Measurements from ENCODE around the gene SLAIN1. TPM values are rescaled to one million over a fixed set of nuclear protein-coding genes. Genes with fewer than 3 reads are reported as not detected.

SLAIN1 gene
- total RNA-seq, 1 experiment from 2014 or later, result 3.5 TPM

DNA sequence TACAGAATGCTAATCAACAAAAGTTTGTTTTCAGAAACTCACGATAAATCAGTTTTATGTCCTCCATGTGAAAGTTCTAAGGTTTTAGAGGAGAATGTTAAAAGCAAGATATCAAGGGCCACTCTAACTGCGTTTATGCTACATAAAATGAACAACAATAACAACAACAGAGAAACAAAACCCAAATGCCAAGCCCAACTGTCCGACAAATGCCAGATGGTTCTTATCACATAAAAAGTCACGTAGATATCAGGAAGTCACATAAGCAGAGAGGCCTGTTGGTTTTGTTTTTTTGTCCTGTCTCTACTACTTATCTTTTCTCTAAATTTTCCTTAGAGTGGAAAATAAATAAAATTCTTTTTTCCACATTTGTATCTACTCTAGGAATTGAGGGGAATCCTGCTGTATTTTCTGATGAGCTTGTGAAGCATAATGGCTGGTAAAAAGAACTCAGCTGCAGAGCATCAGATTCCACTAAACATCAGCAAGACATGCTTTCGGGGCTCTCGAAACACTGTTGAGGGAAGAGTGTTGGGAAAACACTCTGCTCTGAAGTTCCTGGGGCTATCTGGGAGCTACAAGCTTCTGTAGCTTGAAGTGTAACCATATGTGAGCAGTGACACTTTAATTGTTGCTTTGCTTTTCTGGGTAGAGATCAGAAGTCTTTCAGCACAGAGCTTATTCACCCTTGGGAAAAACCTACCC, 110.1 kb downstream of the SLAIN1 start:
- DNase-seq, result no peak
- Mint-ChIP-seq H3K36me3 (ENCODE audit: insufficient read depth, unreplicated experiment) (no peaks in the 10 kb centered on the region), H3K4me1 (ENCODE audit: low read depth, unreplicated experiment) (no peaks in the 10 kb centered on the region), H3K27me3 (ENCODE audit: insufficient read depth, unreplicated experiment) (peaks cover 8% of the 10 kb centered on the region), H3K4me3 (ENCODE audit: unreplicated experiment) (no peak overlapping the region), H3K9me3 (ENCODE audit: unreplicated experiment) (no peaks in the 10 kb centered on the region), H3K27ac (ENCODE audit: unreplicated experiment) (no peak overlapping the region)
- intact Hi-C loops (cut with micrococcal nuclease; ENCODE audit: unreplicated experiment), result no loop called here
- no peak overlapping the region for H3K4me3 ChIP-seq (ENCODE audit: low read depth, low read length)
- no peaks in the 10 kb centered on the region for H3K36me3 ChIP-seq (ENCODE audit: control insufficient read depth, insufficient read depth, low read length)
- BruUV-seq (replicated peaks), result no TSS peak
- ChIA-PET POLR2A (no interaction called here), CTCF (no interaction called here)
- H3K27me3 ChIP-seq (replicated peaks; ENCODE audit: control insufficient read depth, insufficient read depth, low read length), result no peaks in the 10 kb centered on the region
- H3K9me3 ChIP-seq, result no peaks in the 10 kb centered on the region
- peaks cover 10% of the 10 kb centered on the region for H3K4me1 ChIP-seq
- TF ChIP-seq, protein P1, sequence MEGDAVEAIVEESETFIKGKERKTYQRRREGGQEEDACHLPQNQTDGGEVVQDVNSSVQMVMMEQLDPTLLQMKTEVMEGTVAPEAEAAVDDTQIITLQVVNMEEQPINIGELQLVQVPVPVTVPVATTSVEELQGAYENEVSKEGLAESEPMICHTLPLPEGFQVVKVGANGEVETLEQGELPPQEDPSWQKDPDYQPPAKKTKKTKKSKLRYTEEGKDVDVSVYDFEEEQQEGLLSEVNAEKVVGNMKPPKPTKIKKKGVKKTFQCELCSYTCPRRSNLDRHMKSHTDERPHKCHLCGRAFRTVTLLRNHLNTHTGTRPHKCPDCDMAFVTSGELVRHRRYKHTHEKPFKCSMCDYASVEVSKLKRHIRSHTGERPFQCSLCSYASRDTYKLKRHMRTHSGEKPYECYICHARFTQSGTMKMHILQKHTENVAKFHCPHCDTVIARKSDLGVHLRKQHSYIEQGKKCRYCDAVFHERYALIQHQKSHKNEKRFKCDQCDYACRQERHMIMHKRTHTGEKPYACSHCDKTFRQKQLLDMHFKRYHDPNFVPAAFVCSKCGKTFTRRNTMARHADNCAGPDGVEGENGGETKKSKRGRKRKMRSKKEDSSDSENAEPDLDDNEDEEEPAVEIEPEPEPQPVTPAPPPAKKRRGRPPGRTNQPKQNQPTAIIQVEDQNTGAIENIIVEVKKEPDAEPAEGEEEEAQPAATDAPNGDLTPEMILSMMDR (IDR thresholded peaks at IDR 0.05; ENCODE audit: insufficient read depth in 1 of 2, low read depth in 1 of 2, low read length in 1 of 2, severe bottlenecking in 1 of 2, unreplicated experiment in 1 of 2), result no peak

DNA sequence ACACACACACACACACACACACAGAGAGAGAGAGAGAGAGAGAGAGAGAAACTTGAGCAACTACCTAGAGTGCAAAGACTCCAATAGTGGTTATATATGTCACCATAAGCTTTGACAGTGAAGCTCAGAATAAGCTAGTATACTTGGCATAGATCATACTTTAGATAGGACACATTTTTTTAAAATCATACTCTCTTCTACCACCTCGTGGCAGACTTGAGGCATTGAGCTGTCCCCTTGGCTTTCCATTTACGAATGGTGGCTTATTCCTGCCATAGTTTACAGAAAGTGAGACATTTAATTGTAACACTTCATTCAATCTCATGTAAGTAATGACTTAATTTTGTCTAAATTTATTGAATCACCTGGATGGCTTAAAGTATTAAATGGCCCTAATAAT, 112.9 kb downstream of the SLAIN1 start:
- Histone ChIP-seq H3K27me3 (replicated peaks; ENCODE audit: control insufficient read depth, insufficient read depth, low read length) (no peaks in the 10 kb centered on the region), H3K4me1 (peaks cover 10% of the 10 kb centered on the region), H3K9me3 (no peaks in the 10 kb centered on the region), H3K4me3 (ENCODE audit: low read depth, low read length) (no peak overlapping the region), H3K36me3 (ENCODE audit: control insufficient read depth, insufficient read depth, low read length) (no peaks in the 10 kb centered on the region)
- ChIA-PET POLR2A (no interaction called here), CTCF (no interaction called here)
- DNase-seq, result no peak
- Mint-ChIP-seq H3K36me3 (ENCODE audit: insufficient read depth, unreplicated experiment) (no peaks in the 10 kb centered on the region), H3K27ac (ENCODE audit: unreplicated experiment) (no peak overlapping the region), H3K4me1 (ENCODE audit: low read depth, unreplicated experiment) (no peaks in the 10 kb centered on the region), H3K27me3 (ENCODE audit: insufficient read depth, unreplicated experiment) (peaks cover 7% of the 10 kb centered on the region), H3K4me3 (ENCODE audit: unreplicated experiment) (no peak overlapping the region), H3K9me3 (ENCODE audit: unreplicated experiment) (no peaks in the 10 kb centered on the region)
- intact Hi-C loops (cut with micrococcal nuclease; ENCODE audit: unreplicated experiment), result loop anchor here (1.0 to 5.0 kb wide), 3 partner anchors 30 to 937 kb away; no protein-coding TSS in a partner anchor
- no TSS peak for BruUV-seq (replicated peaks)
- TF ChIP-seq, protein P1 (IDR thresholded peaks at IDR 0.05; ENCODE audit: insufficient read depth in 1 of 2, low read depth in 1 of 2, low read length in 1 of 2, severe bottlenecking in 1 of 2, unreplicated experiment in 1 of 2), result peak in 1 of 2 experiments; percentile 4

DNA sequence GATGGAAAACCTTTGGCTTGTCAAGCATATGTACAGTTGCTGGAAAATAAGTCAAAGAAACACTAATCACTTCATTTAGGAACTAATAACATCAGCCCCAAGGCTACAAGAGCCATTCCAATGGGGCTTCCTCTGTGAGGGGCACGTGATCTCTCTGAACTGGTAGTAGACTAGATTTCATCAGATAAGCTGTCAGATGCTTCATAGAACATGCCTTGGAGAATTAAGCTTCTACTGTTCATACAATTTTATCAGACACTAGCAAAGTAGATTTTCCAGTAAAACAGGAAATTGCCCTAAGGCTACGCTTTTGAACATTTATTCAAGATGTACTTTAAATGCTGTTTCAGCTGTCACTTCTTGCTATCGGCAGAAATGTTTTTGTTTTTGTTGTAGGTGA, 113.4 kb downstream of the SLAIN1 start:
- Mint-ChIP-seq H3K27ac (ENCODE audit: unreplicated experiment) (no peak overlapping the region), H3K36me3 (ENCODE audit: insufficient read depth, unreplicated experiment) (no peaks in the 10 kb centered on the region), H3K4me1 (ENCODE audit: low read depth, unreplicated experiment) (no peaks in the 10 kb centered on the region), H3K4me3 (ENCODE audit: unreplicated experiment) (no peak overlapping the region), H3K9me3 (ENCODE audit: unreplicated experiment) (no peaks in the 10 kb centered on the region), H3K27me3 (ENCODE audit: insufficient read depth, unreplicated experiment) (peaks cover 10% of the 10 kb centered on the region)
- intact Hi-C loops (cut with micrococcal nuclease; ENCODE audit: unreplicated experiment), result loop anchor here (1.0 to 5.0 kb wide), 3 partner anchors 30 to 936 kb away; no protein-coding TSS in a partner anchor
- Histone ChIP-seq H3K4me3 (ENCODE audit: low read depth, low read length) (no peak overlapping the region), H3K36me3 (ENCODE audit: control insufficient read depth, insufficient read depth, low read length) (no peaks in the 10 kb centered on the region), H3K27me3 (replicated peaks; ENCODE audit: control insufficient read depth, insufficient read depth, low read length) (no peaks in the 10 kb centered on the region), H3K9me3 (no peaks in the 10 kb centered on the region), H3K4me1 (peaks cover 10% of the 10 kb centered on the region)
- ChIA-PET CTCF (no interaction called here), POLR2A (no interaction called here)
- TF ChIP-seq, protein P1 (IDR thresholded peaks at IDR 0.05; ENCODE audit: insufficient read depth in 1 of 2, low read depth in 1 of 2, low read length in 1 of 2, severe bottlenecking in 1 of 2, unreplicated experiment in 1 of 2), result no peak
- BruUV-seq (replicated peaks), result no TSS peak
- no peak for DNase-seq

All from Caco-2 (cell line).